GM18873 (cell line): ENCODE results near the gene F7.

ENCODE experiments used
- ATAC-seq: cut with Tn5 transposase; IDR thresholded peaks from one replicate; pipeline ENCODE4 v1.9.1; 2021; ENCODE audit warnings: mild to moderate bottlenecking, moderate library complexity, moderate number of reproducible peaks; ENCODE audit not compliant: unreplicated experiment, low FRiP score

The F7 gene

DNA sequence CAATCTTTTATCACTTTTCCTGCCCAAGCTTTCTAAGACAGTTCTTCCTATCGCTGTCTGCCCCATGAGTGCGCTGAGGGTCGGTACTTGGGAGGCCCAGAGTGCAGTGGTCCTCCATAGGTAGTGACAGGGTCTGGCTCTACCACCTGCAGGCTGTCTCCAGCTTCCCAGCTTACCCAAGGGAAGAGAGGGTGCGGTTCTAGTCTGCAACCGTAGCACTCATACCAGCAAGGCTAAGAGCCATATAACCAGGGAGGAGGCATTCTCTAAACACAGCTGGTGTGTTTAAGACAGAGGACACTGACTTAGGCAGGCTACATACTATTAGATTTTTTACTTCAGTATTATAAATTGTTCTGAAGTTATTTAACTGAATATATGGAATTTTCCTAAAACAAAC is 61.1 kb downstream of the F7 start:
- no peak for ATAC-seq

DNA sequence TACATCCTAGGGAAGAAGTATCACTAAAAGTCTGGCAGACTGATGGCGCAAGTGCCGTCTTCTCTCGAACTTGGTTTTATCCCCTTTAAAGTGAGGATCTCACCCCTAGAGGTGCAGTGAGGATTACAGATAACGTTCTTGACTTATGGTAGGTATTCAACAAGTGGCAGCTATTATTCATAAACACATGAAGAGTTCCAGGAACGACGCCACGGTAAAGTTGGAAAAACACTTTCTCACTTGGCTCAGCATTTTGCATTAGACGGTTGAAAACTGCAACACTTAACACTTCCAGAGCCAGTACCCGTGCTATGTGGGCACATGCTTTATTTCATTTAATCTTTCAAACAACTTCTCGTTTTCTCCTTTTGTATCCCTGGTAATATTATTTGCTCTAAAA is 61.6 kb downstream of the F7 start:
- no peak for ATAC-seq

DNA sequence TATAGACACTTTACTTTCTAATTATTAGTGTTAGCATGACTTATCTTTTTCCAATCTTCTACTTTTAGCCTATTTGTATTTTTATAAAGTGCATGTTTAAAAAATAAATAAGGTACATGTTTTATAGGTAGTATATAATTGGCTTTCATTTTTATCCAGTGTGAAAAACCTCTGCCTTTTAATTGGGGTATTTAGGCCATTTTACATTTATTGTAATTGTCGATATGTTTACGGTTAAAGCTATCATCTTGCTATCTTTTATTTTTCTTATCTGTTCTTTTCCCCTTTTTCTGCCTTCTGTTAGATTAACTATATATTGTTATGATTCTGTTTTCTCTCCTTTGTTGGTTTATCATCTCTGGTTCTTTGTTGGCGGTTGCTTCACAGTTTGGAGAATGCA is 62.0 kb downstream of the F7 start:
- ATAC-seq = no peak

DNA sequence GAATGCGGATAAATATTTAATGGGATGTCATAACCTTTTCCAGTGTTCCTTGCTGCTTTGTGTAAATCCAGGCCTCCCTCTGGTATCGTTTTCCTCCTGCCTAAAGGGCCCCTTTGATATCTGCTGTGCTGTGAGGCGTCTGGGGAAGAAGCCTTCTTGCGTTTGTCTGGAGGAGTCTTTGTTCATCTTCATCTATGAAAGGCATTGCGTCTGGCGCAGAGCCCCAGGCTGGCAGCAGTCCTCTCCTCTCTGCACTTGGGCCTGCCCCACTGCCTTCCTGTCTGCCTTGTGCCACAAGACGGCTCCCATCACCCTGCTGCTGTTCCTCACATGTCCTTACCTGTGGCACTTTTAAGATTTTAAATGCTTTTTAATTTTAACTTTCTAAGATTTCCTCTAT is 62.6 kb downstream of the F7 start:
- ATAC-seq = no peak

DNA sequence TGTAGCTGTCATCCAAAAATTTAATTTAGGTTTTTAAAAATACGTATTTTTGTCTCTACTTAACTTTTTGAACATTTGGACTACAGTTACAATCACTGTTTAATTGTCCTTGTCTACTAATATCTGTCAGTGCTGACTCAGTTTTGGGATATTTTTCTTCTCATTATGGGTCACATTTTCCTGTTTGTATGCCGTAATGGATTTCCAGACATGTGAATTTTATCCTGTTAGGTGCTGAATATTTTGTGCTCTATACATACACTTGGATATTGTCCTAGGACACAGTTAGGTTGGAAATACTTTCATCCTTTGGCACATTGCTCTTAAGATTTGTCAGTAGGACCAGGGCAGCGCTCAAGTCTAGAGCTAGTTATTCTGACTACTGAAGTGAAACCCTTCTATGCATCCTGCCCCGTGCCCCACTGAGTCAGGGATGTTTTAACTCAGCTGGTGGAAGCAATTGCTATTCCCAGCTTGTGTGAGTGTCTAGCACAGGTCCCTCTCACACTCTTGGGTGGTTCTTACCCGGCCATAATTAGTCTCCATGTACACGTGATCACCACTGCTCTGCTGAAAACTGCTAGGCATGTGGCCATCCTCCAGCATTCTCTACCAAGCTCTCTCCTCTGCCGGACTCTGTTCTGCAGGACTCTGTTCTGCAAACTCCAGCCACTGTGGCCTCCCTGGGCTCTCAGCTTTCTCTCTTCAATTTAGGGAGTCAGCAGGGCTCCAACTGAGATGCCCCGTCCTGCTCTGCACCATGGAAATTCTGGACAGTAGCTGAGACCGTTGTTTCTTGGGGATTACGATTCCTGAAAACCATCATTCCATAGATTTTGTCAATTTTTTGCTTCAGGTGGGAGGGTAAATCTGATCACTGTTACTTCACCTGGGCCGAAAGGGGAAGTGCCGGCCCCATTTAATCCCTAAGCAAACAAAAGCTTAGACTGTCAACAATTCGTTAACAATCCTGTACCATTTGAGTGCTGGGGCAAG is 64.0 kb downstream of the F7 start:
- ATAC-seq = no peak
